Measurements from ENCODE around the gene ZFP92. TPM values are rescaled to one million over a fixed set of nuclear protein-coding genes. Genes with fewer than 3 reads are reported as not detected.

ZFP92 gene
- total RNA-seq, 4 donors from 2014 or later: 0.26 to 0.38 (median 0.30) TPM; not detected in 1

- DNase-seq (ENCODE audit: low spot score in 2 of 2): no peak
- 67% methylated on average over 13 of the region's 13 CpGs for WGBS
These were observed 16.7 kb upstream of the ZFP92 start for GRCh38 chrX:153394612-153395011.

GRCh38 chrX:153395613-153396319 is 15.5 kb upstream of the ZFP92 start:
- Histone ChIP-seq H3K4me3 (no peak overlapping the region), H3K4me1 (no peaks in the 10 kb centered on the region), H3K27ac (no peak overlapping the region), H3K36me3 (no peaks in the 10 kb centered on the region), H3K9me3 (no peaks in the 10 kb centered on the region), H3K27me3 (no peaks in the 10 kb centered on the region)
- WGBS: 88% methylated on average over 17 of the region's 26 CpGs
- peak in 1 of 2 donors; percentile 47 for DNase-seq (ENCODE audit: low spot score in 2 of 2)
- no peak for TF ChIP-seq POLR2A (IDR thresholded peaks at IDR 0.05)
- no peak for TF ChIP-seq POLR2AphosphoS5 (IDR thresholded peaks at IDR 0.05)
- TF ChIP-seq CTCF (IDR thresholded peaks at IDR 0.05): no peak
- TF ChIP-seq EP300 (IDR thresholded peaks at IDR 0.05): no peak

More at GRCh38 chrX:153394612-153395011, 16.7 kb upstream of the ZFP92 start:
- H3K27ac ChIP-seq: no peak overlapping the region
- H3K9me3 ChIP-seq: no peaks in the 10 kb centered on the region
- TF ChIP-seq EP300 (IDR thresholded peaks at IDR 0.05) (no peak), CTCF (IDR thresholded peaks at IDR 0.05) (no peak), POLR2A (IDR thresholded peaks at IDR 0.05) (no peak), POLR2AphosphoS5 (IDR thresholded peaks at IDR 0.05) (no peak)
- no peaks in the 10 kb centered on the region for H3K27me3 ChIP-seq
- H3K4me1 ChIP-seq: no peaks in the 10 kb centered on the region
- no peaks in the 10 kb centered on the region for H3K36me3 ChIP-seq
- H3K4me3 ChIP-seq: no peak overlapping the region

GRCh38 chrX:153396320-153397195 is 14.7 kb upstream of the ZFP92 start:
- 82% methylated on average over 9 of the region's 26 CpGs for WGBS
- Histone ChIP-seq H3K36me3 (no peaks in the 10 kb centered on the region), H3K27ac (no peak overlapping the region), H3K9me3 (no peaks in the 10 kb centered on the region), H3K27me3 (no peaks in the 10 kb centered on the region), H3K4me3 (no peak overlapping the region), H3K4me1 (no peaks in the 10 kb centered on the region)
- TF ChIP-seq POLR2A (IDR thresholded peaks at IDR 0.05) (no peak), EP300 (IDR thresholded peaks at IDR 0.05) (no peak), POLR2AphosphoS5 (IDR thresholded peaks at IDR 0.05) (no peak), CTCF (IDR thresholded peaks at IDR 0.05) (no peak)
- DNase-seq (ENCODE audit: low spot score in 2 of 2): no peak

- Histone ChIP-seq H3K4me1 (no peaks in the 10 kb centered on the region), H3K27me3 (no peaks in the 10 kb centered on the region), H3K36me3 (no peaks in the 10 kb centered on the region), H3K4me3 (no peak overlapping the region), H3K9me3 (no peaks in the 10 kb centered on the region), H3K27ac (no peak overlapping the region)
- no peak for DNase-seq (ENCODE audit: low spot score in 2 of 2)
- TF ChIP-seq POLR2AphosphoS5 (IDR thresholded peaks at IDR 0.05): no peak
- TF ChIP-seq EP300 (IDR thresholded peaks at IDR 0.05): no peak
- TF ChIP-seq CTCF (IDR thresholded peaks at IDR 0.05): no peak
- no peak for TF ChIP-seq POLR2A (IDR thresholded peaks at IDR 0.05)
- WGBS: 87% methylated on average over 20 of the region's 27 CpGs
These were observed 13.9 kb upstream of the ZFP92 start for GRCh38 chrX:153397256-153397960.
